ENCODE results near the gene PLK3. TPM values are rescaled to one million over a fixed set of nuclear protein-coding genes. Genes with fewer than 3 reads are reported as not detected.

Gene PLK3
- total RNA-seq, result 28.5 and 36.2 TPM in 2 replicates

DNA sequence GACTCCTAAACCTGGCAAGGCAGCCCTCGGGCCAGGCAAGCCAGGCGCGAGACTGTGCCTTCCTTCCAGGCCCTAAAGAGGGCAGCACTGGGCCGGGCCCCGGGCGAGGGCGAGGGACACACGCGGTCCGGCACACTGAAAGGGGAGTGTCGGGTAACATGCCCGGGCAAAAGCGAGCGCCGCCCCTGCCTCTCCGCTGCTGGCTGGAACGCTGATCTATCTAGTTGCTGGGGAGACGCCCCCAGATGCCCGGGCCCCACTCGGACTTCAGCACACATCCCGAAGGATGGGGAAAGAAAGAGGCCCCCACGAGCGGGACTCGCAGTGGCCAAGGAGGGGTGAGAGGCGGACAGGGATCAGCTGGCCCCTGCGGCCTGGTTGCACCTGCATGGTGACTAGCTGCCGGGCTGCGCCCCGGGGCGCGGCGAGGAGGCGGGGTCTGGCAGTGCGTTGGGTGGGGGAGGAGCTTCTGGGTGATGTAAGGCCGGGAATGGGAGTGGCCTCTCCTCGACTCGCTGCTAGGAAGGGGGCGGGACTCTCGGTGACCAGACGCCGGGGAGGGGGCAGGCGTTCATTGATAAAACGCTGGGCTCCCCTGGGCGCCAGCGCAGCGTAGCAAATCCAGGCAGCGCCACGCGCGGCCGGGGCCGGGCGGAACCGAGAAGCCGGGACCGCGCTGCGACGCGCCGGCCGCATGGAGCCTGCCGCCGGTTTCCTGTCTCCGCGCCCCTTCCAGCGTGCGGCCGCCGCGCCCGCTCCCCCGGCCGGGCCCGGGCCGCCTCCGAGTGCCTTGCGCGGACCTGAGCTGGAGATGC lies at the start of gene PLK3:
Gene PLK3, plus strand, starts transcription at position 608 of the 815 bp plus-strand sequence. Its CDS starts 87 bp downstream, at position 695.

GRCh38 chr1:44775078-44775929 lies 24.9 kb upstream of the PLK3 start, which contains the start of gene RPS8:
Gene RPS8, plus strand, starts transcription at chr1:44775540. Its CDS starts 57 bp downstream, at chr1:44775597.

DNA sequence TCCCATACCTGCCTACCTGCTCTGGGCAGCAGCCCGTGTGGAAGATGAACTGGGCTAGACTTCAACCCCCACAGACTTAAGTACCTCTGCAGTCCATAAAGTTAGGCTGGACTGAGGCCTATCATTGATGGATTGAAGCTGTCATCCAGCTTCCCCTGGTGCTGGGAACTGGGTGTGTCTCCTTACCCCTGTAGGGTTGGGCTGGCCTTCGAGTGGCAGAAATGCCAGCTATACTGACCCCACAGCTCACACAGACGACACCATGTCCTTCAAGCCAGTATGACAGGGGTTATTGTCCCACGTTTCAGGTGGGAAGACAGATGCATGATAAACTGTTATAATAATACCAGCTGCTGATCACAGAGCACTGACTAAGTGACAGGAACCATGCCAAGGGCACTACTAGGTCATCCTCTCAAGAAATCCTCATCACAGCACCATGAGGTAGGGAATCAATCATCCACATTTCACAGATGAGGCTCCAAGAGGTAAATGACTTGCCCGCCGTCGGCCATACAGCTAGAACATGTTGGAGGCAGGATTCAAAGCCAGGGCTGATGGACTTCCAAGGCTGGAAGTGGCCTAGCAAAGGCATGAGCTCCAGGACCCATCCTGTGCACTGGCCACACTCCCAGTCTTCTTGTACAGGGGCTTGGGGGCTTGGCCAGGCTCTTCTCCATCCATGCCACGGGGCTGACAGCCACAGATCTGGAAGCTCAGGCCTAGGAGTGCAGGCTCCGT lies 11.9 kb upstream of the PLK3 start, which contains the start of gene BEST4:
Gene BEST4, minus strand, starts transcription at position 51 of the 741 bp plus-strand sequence. CDS start 465 bp downstream, outside the sequence.

DNA sequence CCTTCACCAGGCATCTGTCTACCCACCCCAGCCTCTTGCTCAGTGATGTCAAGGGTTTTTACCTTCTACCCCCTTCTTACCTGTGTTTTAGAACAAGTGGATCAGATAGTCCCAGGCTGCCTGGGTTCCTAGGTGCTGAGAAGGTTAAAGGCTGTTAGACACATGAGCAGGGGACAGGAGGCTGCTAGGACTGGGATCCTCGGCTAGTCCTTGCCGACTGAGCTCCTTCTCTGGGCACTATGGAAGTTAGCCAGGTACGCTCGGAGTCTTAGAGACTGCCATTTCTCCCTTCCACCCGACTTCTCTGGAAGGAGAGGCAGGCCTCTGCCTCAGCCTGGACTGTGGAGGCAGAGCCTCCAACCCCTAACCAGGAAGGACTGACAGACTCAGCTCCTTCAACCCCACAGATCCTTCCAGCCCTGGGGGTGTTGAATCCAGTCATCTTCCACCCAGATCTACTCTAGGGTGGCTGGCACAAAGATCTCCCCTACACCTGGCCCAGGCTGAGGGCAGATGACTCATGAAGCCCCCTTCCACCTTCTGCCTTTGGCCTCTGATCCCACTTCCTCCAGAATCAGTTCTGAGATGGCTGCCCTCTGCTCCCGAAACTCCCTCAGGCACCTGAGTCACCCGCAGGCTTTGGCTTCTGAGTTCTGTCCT lies 6.7 kb downstream of the PLK3 start, which contains the start of gene DYNLT4:
Gene DYNLT4, minus strand, starts transcription at position 648 of the 660 bp plus-strand sequence. CDS start 683 bp downstream, outside the sequence.

GRCh38 chr1:44808063-44808937 lies 8.1 kb downstream of the PLK3 start, which contains the start of gene BTBD19:
Gene BTBD19, plus strand, starts transcription at chr1:44808523. Its CDS starts 298 bp downstream, at chr1:44808821.

GRCh38 chr1:44842862-44843655 lies 42.9 kb downstream of the PLK3 start, which contains the start of gene PTCH2:
Gene PTCH2, minus strand, starts transcription at chr1:44843253. Its CDS starts 321 bp downstream, at chr1:44842932.

Other genes starting within 250 kb of the PLK3 start
- gene TMEM53, start 125.9 kb upstream of the PLK3 start, total RNA-seq, result 2.9 and 3.7 TPM in 2 replicates
- under 0.01 and 0.28 TPM in 2 replicates for gene ARMH1, start 125.7 kb upstream of the PLK3 start, total RNA-seq
- not detected in 2 replicates for gene RNU5D-1, start 69.2 kb upstream of the PLK3 start, total RNA-seq
- 4.8 and 47.9 TPM in 2 replicates for gene KIF2C, start 60.5 kb upstream of the PLK3 start, total RNA-seq
- 1,775 and 1,841 TPM in 2 replicates for gene RPS8, start 24.8 kb upstream of the PLK3 start, total RNA-seq
- gene BEST4, start 12.2 kb upstream of the PLK3 start, total RNA-seq, result under 0.01 and 0.28 TPM in 2 replicates
- not detected in 2 replicates for gene DYNLT4, start 7.0 kb downstream of the PLK3 start, total RNA-seq
- 4.4 and 11.0 TPM in 2 replicates for gene BTBD19, start 8.1 kb downstream of the PLK3 start, total RNA-seq
- gene PTCH2, start 42.9 kb downstream of the PLK3 start, total RNA-seq, result under 0.01 TPM in 2 replicates
- gene EIF2B3, start 186.2 kb downstream of the PLK3 start, total RNA-seq, result 34.4 and 58.5 TPM in 2 replicates
- gene HECTD3, start 210.9 kb downstream of the PLK3 start, total RNA-seq, result 13.0 and 24.0 TPM in 2 replicates
- 148 and 188 TPM in 2 replicates for gene UROD, start 211.9 kb downstream of the PLK3 start, total RNA-seq

Measured in regular cardiac myocyte (primary cell).